Breast epithelium (tissue), 3 donors: ENCODE data around the gene CHST7.

ENCODE experiments used
- CTCF ChIP-seq, 3 donors: fragments of 450-650 bp; IDR thresholded peaks; one replicate each; pipeline ENCODE4 v1.5.1; 2016 to 2017; ENCODE audit warnings: antibody characterized with exemption in 3 of 3, mild to moderate bottlenecking in 3 of 3, moderate library complexity in 3 of 3
- POLR2A ChIP-seq: fragments of 450-650 bp; IDR thresholded peaks from one replicate; pipeline ENCODE4 v1.6.1; 2016; ENCODE audit warnings: antibody characterized with exemption, mild to moderate bottlenecking, moderate library complexity
- POLR2AphosphoS5 ChIP-seq, 3 donors: sonication (generic); formaldehyde crosslinking; IDR thresholded peaks; one replicate each; pipeline ENCODE4 v1.6.1; 2017; ENCODE audit warnings: antibody characterized with exemption in 3 of 3

- TF ChIP-seq POLR2A, result no peak
- no peak for TF ChIP-seq CTCF (IDR thresholded peaks at IDR 0.05)
- no peak for TF ChIP-seq POLR2AphosphoS5 (IDR thresholded peaks at IDR 0.05)
Measured at GRCh38 chrX:46627062-46627461, 53.5 kb downstream of the CHST7 start.
